Keratinocyte (primary cell): ENCODE data around the gene TMEM147. TPM values are rescaled to one million over a fixed set of nuclear protein-coding genes. Genes with fewer than 3 reads are reported as not detected.

ENCODE experiments used
- DNase-seq: peaks from one replicate; pipeline ENCODE4 v3.0.0-alpha.2; 2011; ENCODE audit warnings: low read depth, missing footprints, low spot score
- FAIRE-seq: peaks from 2 replicates; lab custom pipeline; 2011; peaks lifted over from hg19 to GRCh38; lab: Jason Lieb, UNC
- H2AFZ ChIP-seq: 2 replicates; pipeline ENCODE4 v1.6.0; 2012; ENCODE audit warnings: low read length, control low read depth, inconsistent platforms; ENCODE audit not compliant: control insufficient read depth
- H3K27ac ChIP-seq: 2 replicates; pipeline ENCODE4 v1.5.1; 2011; ENCODE audit warnings: low read length; ENCODE audit not compliant: control insufficient read depth, insufficient read depth
- H3K27me3 ChIP-seq: 3 replicates; pipeline ENCODE4 v1.6.0; 2011; ENCODE audit warnings: low read length; ENCODE audit not compliant: control insufficient read depth, insufficient read depth; ENCODE audit errors: extremely low read depth
- H3K36me3 ChIP-seq, 2 experiments: 2 replicates in 1 of 2; 3 replicates in 1 of 2; pipeline ENCODE4 v1.5.1; 2011; ENCODE audit warnings: low read length in 2 of 2, mild to moderate bottlenecking in 1 of 2; ENCODE audit not compliant: control insufficient read depth in 2 of 2, insufficient read depth in 2 of 2; ENCODE audit errors: extremely low read depth in 1 of 2
- H3K4me1 ChIP-seq: 3 replicates; pipeline ENCODE4 v1.5.1; 2011; ENCODE audit warnings: low read length; ENCODE audit not compliant: control insufficient read depth, insufficient read depth; ENCODE audit errors: extremely low read depth
- H3K4me2 ChIP-seq: 3 replicates; pipeline ENCODE4 v1.6.0; 2011; ENCODE audit warnings: low read depth, low read length; ENCODE audit not compliant: control insufficient read depth, insufficient read depth; ENCODE audit errors: extremely low read depth
- H3K4me3 ChIP-seq, 3 experiments: fragments of 200-600 bp in 1 of 3; sonication (generic) in 1 of 3; 2 replicates in 2 of 3; 3 replicates in 1 of 3; pipeline ENCODE4 v1.5.1; 2011 to 2016; ENCODE audit warnings: low read length in 3 of 3, mild to moderate bottlenecking in 3 of 3, control low read depth in 2 of 3, inconsistent platforms in 1 of 3, low read depth in 1 of 3, mixed read lengths in 1 of 3, mixed run types in 1 of 3, moderate library complexity in 1 of 3; ENCODE audit not compliant: control insufficient read depth in 2 of 3, insufficient read depth in 2 of 3; ENCODE audit errors: extremely low read depth in 1 of 3
- H3K79me2 ChIP-seq: 2 replicates; pipeline ENCODE4 v1.6.0; 2012; ENCODE audit warnings: low read length; ENCODE audit not compliant: control insufficient read depth, insufficient read depth
- H3K9ac ChIP-seq: 3 replicates; pipeline ENCODE4 v1.6.0; 2011; ENCODE audit warnings: low read length; ENCODE audit not compliant: control insufficient read depth, insufficient read depth; ENCODE audit errors: extremely low read depth
- H3K9me1 ChIP-seq: 3 replicates; pipeline ENCODE4 v1.6.0; 2011; ENCODE audit warnings: low read length; ENCODE audit not compliant: control insufficient read depth, insufficient read depth; ENCODE audit errors: extremely low read depth
- H3K9me3 ChIP-seq: 2 replicates; pipeline ENCODE4 v1.5.1; 2012; ENCODE audit warnings: low read depth, low read length; ENCODE audit not compliant: control insufficient read depth
- H4K20me1 ChIP-seq: 3 replicates; pipeline ENCODE4 v1.6.0; 2011; ENCODE audit warnings: low read length; ENCODE audit not compliant: control insufficient read depth, insufficient read depth; ENCODE audit errors: extremely low read depth
- CTCF ChIP-seq, 3 experiments: IDR thresholded peaks in 1 of 3; conservative IDR thresholded peaks in 1 of 3; optimal IDR thresholded peaks in 1 of 3; 2 replicates in 2 of 3; 3 replicates in 1 of 3; pipeline versions ENCODE3 to v1.5.1; 2011; ENCODE audit warnings: low read length in 3 of 3, mild to moderate bottlenecking in 3 of 3, moderate library complexity in 2 of 3, control low read depth in 1 of 3, inconsistent platforms in 1 of 3; ENCODE audit not compliant: insufficient read depth in 2 of 3; ENCODE audit errors: extremely low read depth in 1 of 3
- EZH2 ChIP-seq: IDR thresholded peaks from one replicate; pipeline ENCODE4 v1.6.1; 2012; ENCODE audit warnings: inconsistent platforms, mild to moderate bottlenecking, low read length, moderate library complexity
- dilution Hi-C: fragments of 300-500 bp; cut with MboI; formaldehyde crosslinking; loops from one replicate; pipeline ENCODE4 v1.7.0; 2020; ENCODE audit warnings: low sequenced_read_pairs; ENCODE audit not compliant: extremely low pct_ligation_motif_present
- polyA plus RNA-seq, 5 experiments: library from polyadenylated mRNA; depleted of rRNA in 3 of 5; stranded (reverse) in 3 of 5; stranded (forward) in 1 of 5; unstranded in 1 of 5; fragments of >200 nt; gene quantifications; 1 replicate in 1 of 5; 2 replicates in 3 of 5; 3 replicates in 1 of 5; pipeline versions ENCODE4 v1.2.1 to v1.2.3, GENCODE V29; 2011 to 2012; ENCODE audit warnings: missing spikeins in 2 of 5, low read depth in 1 of 5, low replicate concordance in 1 of 5

The TMEM147 gene
- polyA plus RNA-seq, 1 donor (not counting 4 experiments of a cell fraction or from before 2014, with no cell fraction given), result 134 TPM

GRCh38 chr19:35559281-35559659 is 13.8 kb downstream of the TMEM147 start:
- no peaks in the 10 kb centered on the region for H4K20me1 ChIP-seq
- DNase-seq, result no peak
- H3K9ac ChIP-seq, result no peak overlapping the region
- no peaks in the 10 kb centered on the region for H3K79me2 ChIP-seq
- H3K4me3 ChIP-seq, result no peak overlapping the region
- H3K4me2 ChIP-seq, result no peak overlapping the region
- H3K9me3 ChIP-seq, result no peaks in the 10 kb centered on the region
- H2AFZ ChIP-seq, result no peak overlapping the region
- no peak for FAIRE-seq
- TF ChIP-seq CTCF (optimal IDR thresholded peaks at IDR 0.05 in 1 of 3, IDR thresholded peaks at IDR 0.05 in 1 of 3, conservative IDR thresholded peaks at IDR 0.05 in 1 of 3; ENCODE audit: extremely low read depth in 1 of 3, insufficient read depth in 2 of 3, low read length in 3 of 3), result no peak
- no peak for TF ChIP-seq EZH2
- no peaks in the 10 kb centered on the region for H3K4me1 ChIP-seq
- no peak overlapping the region for H3K27ac ChIP-seq
- dilution Hi-C loops, result loop anchor here (5.0 kb wide), 1 partner anchor 48 kb away; no protein-coding TSS in a partner anchor
- H3K36me3 ChIP-seq, result no peaks in the 10 kb centered on the region
- H3K27me3 ChIP-seq, result peaks cover 23% of the 10 kb centered on the region
- H3K9me1 ChIP-seq, result no peaks in the 10 kb centered on the region

GRCh38 chr19:35559781-35560180 is 14.4 kb downstream of the TMEM147 start:
- Histone ChIP-seq H4K20me1 (no peaks in the 10 kb centered on the region), H3K9ac (no peak overlapping the region), H3K9me1 (no peaks in the 10 kb centered on the region), H3K4me1 (no peaks in the 10 kb centered on the region), H3K4me2 (no peak overlapping the region), H3K36me3 (no peaks in the 10 kb centered on the region), H3K9me3 (no peaks in the 10 kb centered on the region), H3K79me2 (no peaks in the 10 kb centered on the region), H3K4me3 (no peak overlapping the region), H3K27ac (no peak overlapping the region), H2AFZ (no peak overlapping the region), H3K27me3 (peaks cover 23% of the 10 kb centered on the region)
- dilution Hi-C loops, result loop anchor here (5.0 kb wide), 1 partner anchor 48 kb away; no protein-coding TSS in a partner anchor
- DNase-seq, result no peak
- TF ChIP-seq CTCF (optimal IDR thresholded peaks at IDR 0.05 in 1 of 3, IDR thresholded peaks at IDR 0.05 in 1 of 3, conservative IDR thresholded peaks at IDR 0.05 in 1 of 3; ENCODE audit: extremely low read depth in 1 of 3, insufficient read depth in 2 of 3, low read length in 3 of 3), result no peak
- no peak for TF ChIP-seq EZH2
- FAIRE-seq, result no peak
